H9 (cell line): ENCODE results near the gene ENOX1. TPM values are rescaled to one million over a fixed set of nuclear protein-coding genes. Genes with fewer than 3 reads are reported as not detected.

Experiments used
- DNase-seq: peaks from one replicate; pipeline ENCODE4 v3.0.0-alpha.2; 2017
- H2AFZ ChIP-seq: one replicate; pipeline ENCODE4 v1.6.1; 2013; ENCODE audit warnings: mild to moderate bottlenecking, low read length, control low read depth, moderate library complexity
- H2AK5ac ChIP-seq: 2 replicates; pipeline ENCODE4 v1.6.1; 2013; ENCODE audit warnings: low read length, control low read depth, mixed read lengths; ENCODE audit not compliant: insufficient read length
- H2BK120ac ChIP-seq: one replicate; pipeline ENCODE4 v1.6.1; 2013; ENCODE audit warnings: low read depth, mild to moderate bottlenecking, low read length, control low read depth, inconsistent platforms; ENCODE audit not compliant: poor library complexity, severe bottlenecking
- H2BK12ac ChIP-seq: 2 replicates; pipeline ENCODE4 v1.6.1; 2013; ENCODE audit warnings: low read length, control low read depth, mixed read lengths, low read depth; ENCODE audit not compliant: insufficient read length
- H2BK15ac ChIP-seq: 2 replicates; pipeline ENCODE4 v1.6.1; 2013; ENCODE audit warnings: low read depth, low read length, control low read depth
- H2BK20ac ChIP-seq: one replicate; pipeline ENCODE4 v1.6.1; 2013; ENCODE audit warnings: low read depth, mild to moderate bottlenecking, low read length, control low read depth, inconsistent platforms; ENCODE audit not compliant: poor library complexity, severe bottlenecking
- H2BK5ac ChIP-seq: 2 replicates; pipeline ENCODE4 v1.6.1; 2013; ENCODE audit warnings: low read length, control low read depth, mixed read lengths; ENCODE audit not compliant: insufficient read length
- H3K14ac ChIP-seq: 2 replicates; pipeline ENCODE4 v1.6.1; 2013; ENCODE audit warnings: low read length, control low read depth; ENCODE audit not compliant: insufficient read depth
- H3K18ac ChIP-seq: 2 replicates; pipeline ENCODE4 v1.6.1; 2013; ENCODE audit warnings: low read depth, mild to moderate bottlenecking, mixed read lengths, low read length, control low read depth; ENCODE audit not compliant: insufficient read length
- H3K23ac ChIP-seq: 2 replicates; pipeline ENCODE4 v1.6.1; 2013; ENCODE audit warnings: low read length, control low read depth, mixed read lengths, low read depth; ENCODE audit not compliant: insufficient read length
- H3K23me2 ChIP-seq: 2 replicates; pipeline ENCODE4 v1.6.1; 2013; ENCODE audit warnings: low read depth, mild to moderate bottlenecking, mixed read lengths, low read length, control low read depth; ENCODE audit not compliant: insufficient read length, poor library complexity, severe bottlenecking
- H3K27ac ChIP-seq: 2 replicates; pipeline ENCODE4 v1.5.1; 2013; ENCODE audit warnings: low read length, control low read depth, mixed read lengths, low read depth; ENCODE audit not compliant: insufficient read length
- H3K27me3 ChIP-seq: 2 replicates; pipeline ENCODE4 v1.6.1; 2013; ENCODE audit warnings: low read length, control low read depth, inconsistent platforms; ENCODE audit not compliant: insufficient read depth
- H3K4ac ChIP-seq: 2 replicates; pipeline ENCODE4 v1.6.1; 2013; ENCODE audit warnings: low read depth, mild to moderate bottlenecking, control low read depth, inconsistent platforms, low read length, moderate library complexity
- H3K4me1 ChIP-seq: 2 replicates; pipeline ENCODE4 v1.6.1; 2013; ENCODE audit warnings: low read length, control low read depth, inconsistent platforms; ENCODE audit not compliant: insufficient read depth
- H3K4me2 ChIP-seq: 2 replicates; pipeline ENCODE4 v1.6.1; 2013; ENCODE audit warnings: low read length, control low read depth, mixed read lengths; ENCODE audit not compliant: insufficient read length, insufficient read depth
- H3K56ac ChIP-seq: 2 replicates; pipeline ENCODE4 v1.6.1; 2013; ENCODE audit warnings: low read depth, mild to moderate bottlenecking, mixed read lengths, low read length, control low read depth; ENCODE audit not compliant: insufficient read length
- H3K79me1 ChIP-seq: 2 replicates; pipeline ENCODE4 v1.6.1; 2013; ENCODE audit warnings: low read depth, mild to moderate bottlenecking, moderate library complexity, low read length, control low read depth, inconsistent platforms; ENCODE audit not compliant: insufficient read depth, poor library complexity, severe bottlenecking
- H3K79me2 ChIP-seq: 2 replicates; pipeline ENCODE4 v1.6.1; 2013; ENCODE audit warnings: low read length, control low read depth, inconsistent platforms; ENCODE audit not compliant: insufficient read depth
- H3K9ac ChIP-seq: 2 replicates; pipeline ENCODE4 v1.6.1; 2013; ENCODE audit warnings: low read length, control low read depth, mixed read lengths; ENCODE audit not compliant: insufficient read length; ENCODE audit errors: extremely low read depth
- H3K9me3 ChIP-seq: one replicate; pipeline ENCODE4 v1.6.1; 2013; ENCODE audit warnings: low read depth, low read length, inconsistent platforms; ENCODE audit not compliant: control insufficient read depth
- H3T11ph ChIP-seq: one replicate; pipeline ENCODE4 v1.6.1; 2013; ENCODE audit warnings: mild to moderate bottlenecking, low read length, control low read depth, inconsistent platforms
- H4K20me1 ChIP-seq: one replicate; pipeline ENCODE4 v1.6.1; 2013; ENCODE audit not compliant: control insufficient read depth, insufficient read length, insufficient read depth
- H4K5ac ChIP-seq: 2 replicates; pipeline ENCODE4 v1.6.1; 2013; ENCODE audit warnings: low read depth, mild to moderate bottlenecking, mixed read lengths, low read length, control low read depth; ENCODE audit not compliant: insufficient read length
- H4K8ac ChIP-seq: replicated peaks from 2 replicates; pipeline ENCODE4 v1.6.1; 2013; ENCODE audit warnings: low read length, control low read depth, mixed read lengths, low read depth; ENCODE audit not compliant: insufficient read length
- H4K91ac ChIP-seq: 2 replicates; pipeline ENCODE4 v1.6.1; 2013; ENCODE audit warnings: low read depth, mild to moderate bottlenecking, moderate library complexity, mixed read lengths, low read length, control low read depth; ENCODE audit not compliant: insufficient read length
- H3K27ac Mint-ChIP-seq, 3 experiments: 2 replicates in 2 of 3; 3 replicates in 1 of 3; pipeline ENCODE4 v1.8.0; 2020 to 2021; ENCODE audit warnings: mixed read lengths in 3 of 3, mild to moderate bottlenecking in 1 of 3, moderate library complexity in 1 of 3
- H3K27me3 Mint-ChIP-seq: 2 replicates; pipeline ENCODE4 v1.8.0; 2021; ENCODE audit warnings: low read depth, mild to moderate bottlenecking, moderate library complexity, mixed read lengths
- H3K36me3 Mint-ChIP-seq, 3 experiments: 2 replicates in 2 of 3; 3 replicates in 1 of 3; pipeline ENCODE4 v1.8.0; 2020 to 2021; ENCODE audit warnings: low read depth in 3 of 3, mixed read lengths in 3 of 3; ENCODE audit not compliant: insufficient read depth in 1 of 3
- H3K4me1 Mint-ChIP-seq, 2 experiments: 2 replicates each; pipeline ENCODE4 v1.8.0; 2020; ENCODE audit warnings: mixed read lengths in 2 of 2
- H3K4me3 Mint-ChIP-seq, 2 experiments: 2 replicates in 1 of 2; 3 replicates in 1 of 2; pipeline ENCODE4 v1.8.0; 2020 to 2021; ENCODE audit warnings: mild to moderate bottlenecking in 2 of 2, mixed read lengths in 2 of 2, moderate library complexity in 1 of 2
- H3K9me3 Mint-ChIP-seq, 2 experiments: 2 replicates in 1 of 2; 3 replicates in 1 of 2; pipeline ENCODE4 v1.8.0; 2020; ENCODE audit warnings: mild to moderate bottlenecking in 2 of 2, mixed read lengths in 2 of 2, moderate library complexity in 1 of 2
- WGBS: extraction: QIAGEN DNeasy Blood & Tissue Kit; methylation state at CpG from one replicate; pipeline ENCODE4 v1.1.7; 2013; ENCODE audit warnings: missing lambda C conversion rate, low lambda C conversion rate, mixed read lengths; ENCODE audit not compliant: insufficient read length; ENCODE audit errors: extremely low coverage; 5-methylcytosine and 5-hydroxymethylcytosine counted together
- total RNA-seq: library from RNA; stranded (reverse); gene quantifications from 2 replicates; pipeline ENCODE4 v1.2.1, GENCODE V29; 2021
- TF ChIP-seq, protein P1 (sequence below): fragments of 200-600 bp; sonication (generic); conservative IDR thresholded peaks from 3 replicates; pipeline ENCODE4 v1.8.0; 2021; ENCODE audit warnings: antibody characterized with exemption, mild to moderate bottlenecking

The ENOX1 gene
- total RNA-seq, 1 experiment from 2014 or later: 0.24 TPM

DNA sequence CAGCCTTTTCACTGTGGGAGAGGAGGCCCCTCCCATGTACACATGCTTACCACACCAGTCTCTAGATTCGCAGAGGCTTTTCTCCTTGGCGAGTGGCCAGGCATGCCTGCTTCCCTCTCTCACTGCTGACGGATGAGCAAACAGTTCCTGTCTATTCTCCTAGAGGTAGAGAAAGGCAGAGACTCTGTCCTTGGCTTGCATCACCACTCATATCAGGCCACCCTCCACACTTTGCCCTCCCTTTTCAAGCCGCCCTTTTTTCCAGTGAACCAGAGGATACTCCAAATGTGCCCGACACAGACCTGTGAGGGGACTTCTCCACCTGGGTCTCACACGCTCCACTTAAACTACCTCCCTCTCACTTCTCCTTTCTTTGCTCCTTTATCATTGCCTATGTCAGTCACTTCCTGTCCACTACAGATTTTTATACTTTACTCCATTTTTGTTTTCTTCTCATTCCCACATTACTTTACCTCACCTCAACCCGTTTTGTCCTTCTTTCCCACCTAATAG lies 478.8 kb downstream of the ENOX1 start:
- Histone ChIP-seq H2BK12ac (no peak overlapping the region), H3K14ac (no peak overlapping the region), H3K79me2 (no peaks in the 10 kb centered on the region), H3K23me2 (no peaks in the 10 kb centered on the region), H3T11ph (no peak overlapping the region), H4K91ac (no peak overlapping the region), H3K4me1 (no peaks in the 10 kb centered on the region), H2BK120ac (no peak overlapping the region), H3K56ac (no peak overlapping the region), H2AFZ (no peak overlapping the region), H2BK15ac (no peak overlapping the region), H3K23ac (no peak overlapping the region), H3K4ac (no peak overlapping the region), H3K27ac (no peak overlapping the region), H3K4me2 (no peak overlapping the region), H3K9me3 (no peaks in the 10 kb centered on the region), H4K5ac (no peak overlapping the region), H2BK5ac (no peak overlapping the region), H4K20me1 (no peaks in the 10 kb centered on the region), H4K8ac (no peak overlapping the region), H3K18ac (no peak overlapping the region), H3K27me3 (no peaks in the 10 kb centered on the region; the same call in 1 of the 2 replicates), H3K9ac (no peak overlapping the region), H2AK5ac (no peak overlapping the region), H3K79me1 (no peaks in the 10 kb centered on the region), H2BK20ac (no peak overlapping the region)
- no peak overlapping the region for H3K4me3 Mint-ChIP-seq
- WGBS: no CpG with 5 or more reads among the region's 7 CpGs
- H3K9me3 Mint-ChIP-seq: no peaks in the 10 kb centered on the region
- DNase-seq: no peak
- no peaks in the 10 kb centered on the region for H3K36me3 Mint-ChIP-seq
- H3K27ac Mint-ChIP-seq: peak overlapping the region in 1 of 3 experiments; percentile 4; a peak in 1 of 7 replicates
- H3K4me1 Mint-ChIP-seq: peaks cover 28 to 43% of the 10 kb centered on the region in 2 experiments
- no peaks in the 10 kb centered on the region for H3K27me3 Mint-ChIP-seq
- TF ChIP-seq, protein P1, sequence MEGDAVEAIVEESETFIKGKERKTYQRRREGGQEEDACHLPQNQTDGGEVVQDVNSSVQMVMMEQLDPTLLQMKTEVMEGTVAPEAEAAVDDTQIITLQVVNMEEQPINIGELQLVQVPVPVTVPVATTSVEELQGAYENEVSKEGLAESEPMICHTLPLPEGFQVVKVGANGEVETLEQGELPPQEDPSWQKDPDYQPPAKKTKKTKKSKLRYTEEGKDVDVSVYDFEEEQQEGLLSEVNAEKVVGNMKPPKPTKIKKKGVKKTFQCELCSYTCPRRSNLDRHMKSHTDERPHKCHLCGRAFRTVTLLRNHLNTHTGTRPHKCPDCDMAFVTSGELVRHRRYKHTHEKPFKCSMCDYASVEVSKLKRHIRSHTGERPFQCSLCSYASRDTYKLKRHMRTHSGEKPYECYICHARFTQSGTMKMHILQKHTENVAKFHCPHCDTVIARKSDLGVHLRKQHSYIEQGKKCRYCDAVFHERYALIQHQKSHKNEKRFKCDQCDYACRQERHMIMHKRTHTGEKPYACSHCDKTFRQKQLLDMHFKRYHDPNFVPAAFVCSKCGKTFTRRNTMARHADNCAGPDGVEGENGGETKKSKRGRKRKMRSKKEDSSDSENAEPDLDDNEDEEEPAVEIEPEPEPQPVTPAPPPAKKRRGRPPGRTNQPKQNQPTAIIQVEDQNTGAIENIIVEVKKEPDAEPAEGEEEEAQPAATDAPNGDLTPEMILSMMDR: no peak
